GM19438 (cell line): ENCODE data around the gene AGL.
"Not testable (repeated sequence)": the region's sequence is repeated elsewhere in the genome, so short reads cannot be mapped to it uniquely, and the experiment has no call there.

ENCODE experiments used
- ATAC-seq: cut with Tn5 transposase; IDR thresholded peaks from one replicate; pipeline ENCODE4 v1.9.1; 2021; ENCODE audit warnings: low read depth; ENCODE audit not compliant: unreplicated experiment

Gene AGL

GRCh38 chr1:99850459-99851291 is 514 bp downstream of the AGL start:
- peak; percentile 9 for ATAC-seq

- ATAC-seq: no peak
Measured at GRCh38 chr1:99851850-99852454, 1.8 kb downstream of the AGL start.

GRCh38 chr1:99852648-99853047 is 2.5 kb downstream of the AGL start:
- ATAC-seq: no peak

- no peak for ATAC-seq
Measured at GRCh38 chr1:99855914-99856450, 5.8 kb downstream of the AGL start.

GRCh38 chr1:99857041-99857440 is 6.9 kb downstream of the AGL start:
- not testable (repeated sequence) for ATAC-seq

GRCh38 chr1:99858286-99858685 is 8.1 kb downstream of the AGL start:
- no peak for ATAC-seq

- no peak for ATAC-seq
Measured at GRCh38 chr1:99858881-99859280, 8.7 kb downstream of the AGL start.

- ATAC-seq: no peak
Measured at GRCh38 chr1:99860703-99861102, 10.5 kb downstream of the AGL start.

GRCh38 chr1:99867682-99868081 is 17.5 kb downstream of the AGL start:
- no peak for ATAC-seq

- no peak for ATAC-seq
Measured at GRCh38 chr1:99869304-99869703, 19.1 kb downstream of the AGL start.

GRCh38 chr1:99869723-99870122 is 19.6 kb downstream of the AGL start:
- no peak for ATAC-seq

- no peak for ATAC-seq
Measured at GRCh38 chr1:99872063-99872462, 21.9 kb downstream of the AGL start.

- no peak for ATAC-seq
Measured at GRCh38 chr1:99877568-99877967, 27.4 kb downstream of the AGL start.

- ATAC-seq: no peak
Measured at GRCh38 chr1:99886179-99886578, 36.0 kb downstream of the AGL start.

GRCh38 chr1:99886841-99887240 is 36.7 kb downstream of the AGL start:
- no peak for ATAC-seq

GRCh38 chr1:99887890-99888289 is 37.7 kb downstream of the AGL start:
- ATAC-seq: no peak

- ATAC-seq: no peak
Measured at GRCh38 chr1:99891997-99892396, 41.8 kb downstream of the AGL start.

- ATAC-seq: not testable (repeated sequence)
Measured at GRCh38 chr1:99903278-99903677, 53.1 kb downstream of the AGL start.

GRCh38 chr1:99906535-99906934 is 56.4 kb downstream of the AGL start:
- no peak for ATAC-seq

- ATAC-seq: no peak
Measured at GRCh38 chr1:99917214-99917613, 67.1 kb downstream of the AGL start.

GRCh38 chr1:99919220-99919619 is 69.1 kb downstream of the AGL start:
- ATAC-seq: no peak

- ATAC-seq: no peak
Measured at GRCh38 chr1:99934801-99935200, 84.6 kb downstream of the AGL start.
